Neuronal stem cell (in vitro differentiated cells): ENCODE results near the gene TCF4.

Experiments used
- DNase-seq: peaks from one replicate; pipeline ENCODE4 v3.0.0-alpha.2; 2013; ENCODE audit warnings: low spot score
- H2AFZ ChIP-seq: one replicate; pipeline ENCODE4 v1.6.1; 2013; ENCODE audit warnings: mild to moderate bottlenecking, low read length, inconsistent platforms
- H2AK5ac ChIP-seq: 2 replicates; pipeline ENCODE4 v1.6.1; 2013; ENCODE audit warnings: low read depth, mild to moderate bottlenecking, inconsistent platforms, low read length, moderate library complexity, mixed read lengths
- H2BK120ac ChIP-seq: 2 replicates; pipeline ENCODE4 v1.6.1; 2013; ENCODE audit warnings: low read depth, mild to moderate bottlenecking, inconsistent platforms, low read length, moderate library complexity, mixed read lengths
- H2BK12ac ChIP-seq: one replicate; pipeline ENCODE4 v1.6.1; 2013; ENCODE audit warnings: low read length, inconsistent platforms
- H2BK15ac ChIP-seq: 2 replicates; pipeline ENCODE4 v1.6.1; 2013; ENCODE audit warnings: mild to moderate bottlenecking, low read length, inconsistent platforms, mixed read lengths
- H2BK5ac ChIP-seq: one replicate; pipeline ENCODE4 v1.6.1; 2013; ENCODE audit warnings: inconsistent platforms, mild to moderate bottlenecking, low read length, moderate library complexity
- H3K14ac ChIP-seq: one replicate; pipeline ENCODE4 v1.6.1; 2013; ENCODE audit warnings: low read length, inconsistent platforms
- H3K18ac ChIP-seq: 2 replicates; pipeline ENCODE4 v1.6.1; 2013; ENCODE audit warnings: low read length, inconsistent platforms
- H3K23ac ChIP-seq: 2 replicates; pipeline ENCODE4 v1.6.1; 2013; ENCODE audit warnings: low read depth, mild to moderate bottlenecking, mixed read lengths, low read length, inconsistent platforms; ENCODE audit not compliant: poor library complexity
- H3K27ac ChIP-seq: replicated peaks from 3 replicates; pipeline ENCODE4 v1.5.1; 2013; ENCODE audit warnings: low read length, inconsistent platforms
- H3K27me3 ChIP-seq, 3 experiments: 2 replicates each; pipeline ENCODE4 v1.6.1; 2013; ENCODE audit warnings: low read length in 3 of 3, mild to moderate bottlenecking in 2 of 3, inconsistent platforms in 1 of 3, low read depth in 1 of 3, mixed read lengths in 1 of 3, moderate library complexity in 1 of 3; ENCODE audit not compliant: control insufficient read depth in 3 of 3, insufficient read depth in 3 of 3
- H3K36me3 ChIP-seq, 2 donors: replicated peaks in 1 of 2; 2 replicates each; pipeline ENCODE4 v1.6.1; 2013; ENCODE audit warnings: low read length in 2 of 2; ENCODE audit not compliant: control insufficient read depth in 2 of 2, insufficient read depth in 2 of 2
- H3K4ac ChIP-seq: 2 replicates; pipeline ENCODE4 v1.6.1; 2013; ENCODE audit warnings: inconsistent platforms, mild to moderate bottlenecking, low read length, moderate library complexity
- H3K4me1 ChIP-seq, 2 donors: 1 replicate in 1 of 2; 2 replicates in 1 of 2; pipeline ENCODE4 v1.6.1; 2013; ENCODE audit warnings: low read length in 2 of 2, low read depth in 1 of 2; ENCODE audit not compliant: control insufficient read depth in 2 of 2, insufficient read depth in 1 of 2
- H3K4me2 ChIP-seq: one replicate; pipeline ENCODE4 v1.6.1; 2013; ENCODE audit warnings: mild to moderate bottlenecking, low read length, inconsistent platforms; ENCODE audit not compliant: insufficient read depth, poor library complexity, severe bottlenecking
- H3K4me3 ChIP-seq, 2 donors: 2 replicates each; pipeline ENCODE4 v1.5.1; 2013; ENCODE audit warnings: low read length in 2 of 2, mild to moderate bottlenecking in 2 of 2, inconsistent platforms in 1 of 2, moderate library complexity in 1 of 2
- H3K79me1 ChIP-seq: one replicate; pipeline ENCODE4 v1.6.1; 2013; ENCODE audit warnings: low read depth, mild to moderate bottlenecking, inconsistent platforms, low read length, moderate library complexity
- H3K9ac ChIP-seq: one replicate; pipeline ENCODE4 v1.6.1; 2013; ENCODE audit warnings: mild to moderate bottlenecking, low read depth, low read length, inconsistent platforms; ENCODE audit not compliant: poor library complexity
- H3K9me3 ChIP-seq, 2 donors: replicated peaks in 1 of 2; 2 replicates each; pipeline versions ENCODE3 to v1.6.1; 2013; ENCODE audit warnings: low read length in 2 of 2, mild to moderate bottlenecking in 2 of 2, inconsistent platforms in 1 of 2, low read depth in 1 of 2, mixed read lengths in 1 of 2, moderate library complexity in 1 of 2; ENCODE audit not compliant: control insufficient read depth in 2 of 2, insufficient read depth in 1 of 2
- H4K8ac ChIP-seq: one replicate; pipeline ENCODE4 v1.6.1; 2013; ENCODE audit warnings: low read depth, mild to moderate bottlenecking, inconsistent platforms, low read length, moderate library complexity
- H4K91ac ChIP-seq: one replicate; pipeline ENCODE4 v1.6.1; 2013; ENCODE audit warnings: low read length, low read depth, mild to moderate bottlenecking, inconsistent platforms; ENCODE audit not compliant: poor library complexity
- WGBS, 2 donors: extraction: QIAGEN DNeasy Blood & Tissue Kit; methylation state at CpG; one replicate each; pipeline ENCODE4 v1.1.7; 2013; ENCODE audit warnings: missing lambda C conversion rate in 2 of 2, mixed read lengths in 1 of 2; ENCODE audit not compliant: insufficient read length in 2 of 2, insufficient replicate concordance in 1 of 2; ENCODE audit errors: extremely low coverage in 2 of 2; 5-methylcytosine and 5-hydroxymethylcytosine counted together

Gene TCF4

GRCh38 chr18:55607773-55608172 lies 19.8 kb upstream of the TCF4 start:
- Histone ChIP-seq H2AFZ (no peak overlapping the region), H4K91ac (no peak overlapping the region), H3K27me3 (no peaks in the 10 kb centered on the region), H3K14ac (no peak overlapping the region), H2AK5ac (no peak overlapping the region), H3K4me2 (no peak overlapping the region), H4K8ac (no peak overlapping the region), H3K36me3 (no peaks in the 10 kb centered on the region), H2BK15ac (no peak overlapping the region), H2BK5ac (no peak overlapping the region), H3K23ac (no peak overlapping the region), H3K4ac (no peak overlapping the region), H3K4me1 (peaks cover 0 to 2% of the 10 kb centered on the region in 2 donors), H3K79me1 (no peaks in the 10 kb centered on the region), H2BK120ac (no peak overlapping the region), H3K4me3 (no peak overlapping the region), H3K9me3 (peaks cover 0 to 1% of the 10 kb centered on the region in 2 donors), H2BK12ac (no peak overlapping the region), H3K27ac (no peak overlapping the region), H3K18ac (no peak overlapping the region), H3K9ac (no peak overlapping the region)
- WGBS, 2 donors, result no CpG with 5 or more reads among the region's 2 CpGs
- no peak for DNase-seq

GRCh38 chr18:55605733-55606338 lies 17.8 kb upstream of the TCF4 start:
- Histone ChIP-seq H2BK5ac (no peak overlapping the region), H3K18ac (no peak overlapping the region), H2AK5ac (no peak overlapping the region), H3K4me2 (no peak overlapping the region), H2BK15ac (no peak overlapping the region), H2BK12ac (no peak overlapping the region), H3K4me1 (peaks cover 0 to 2% of the 10 kb centered on the region in 2 donors), H3K4me3 (no peak overlapping the region), H3K27me3 (no peaks in the 10 kb centered on the region), H2BK120ac (no peak overlapping the region), H3K36me3 (no peaks in the 10 kb centered on the region), H4K8ac (no peak overlapping the region), H3K79me1 (no peaks in the 10 kb centered on the region), H3K4ac (no peak overlapping the region), H3K9ac (no peak overlapping the region), H3K9me3 (peaks cover 0 to 1% of the 10 kb centered on the region in 2 donors), H2AFZ (no peak overlapping the region), H3K27ac (no peak overlapping the region), H3K14ac (no peak overlapping the region), H3K23ac (no peak overlapping the region), H4K91ac (no peak overlapping the region)
- DNase-seq, result no peak
- WGBS, 2 donors, result no CpG with 5 or more reads among the region's 7 CpGs

- H3K9ac ChIP-seq, result no peak overlapping the region
These were observed 15.8 kb upstream of the TCF4 start for GRCh38 chr18:55603775-55604174.

GRCh38 chr18:55593888-55594287 lies 5.9 kb upstream of the TCF4 start:
- Histone ChIP-seq H2BK15ac (no peak overlapping the region), H3K36me3 (no peaks in the 10 kb centered on the region), H3K23ac (no peak overlapping the region), H4K91ac (no peak overlapping the region), H3K4ac (no peak overlapping the region), H2BK120ac (no peak overlapping the region), H2AFZ (no peak overlapping the region), H3K4me3 (no peak overlapping the region), H3K79me1 (no peaks in the 10 kb centered on the region), H3K9me3 (no peaks in the 10 kb centered on the region), H2AK5ac (no peak overlapping the region), H2BK5ac (no peak overlapping the region), H3K27ac (no peak overlapping the region), H3K4me2 (no peak overlapping the region), H4K8ac (no peak overlapping the region), H3K14ac (no peak overlapping the region), H3K18ac (no peak overlapping the region), H3K4me1 (peaks cover 1 to 2% of the 10 kb centered on the region in 2 donors), H3K9ac (no peak overlapping the region), H3K27me3 (no peaks in the 10 kb centered on the region), H2BK12ac (no peak overlapping the region)
- WGBS, 2 donors, result no CpG with 5 or more reads among the region's 2 CpGs
- no peak for DNase-seq

More at GRCh38 chr18:55603775-55604174, 15.8 kb upstream of the TCF4 start:
- no peak overlapping the region for H3K18ac ChIP-seq
- no peak overlapping the region for H2AFZ ChIP-seq
- H2BK5ac ChIP-seq, result no peak overlapping the region
- H2AK5ac ChIP-seq, result no peak overlapping the region
- WGBS, 2 donors, result no CpG with 5 or more reads among the region's 5 CpGs
- H3K4ac ChIP-seq, result no peak overlapping the region
- H4K8ac ChIP-seq, result no peak overlapping the region
- H2BK15ac ChIP-seq, result no peak overlapping the region
- peaks cover 0 to 1% of the 10 kb centered on the region in 2 donors for H3K9me3 ChIP-seq
- no peak overlapping the region for H3K4me3 ChIP-seq
- peaks cover 0 to 2% of the 10 kb centered on the region in 2 donors for H3K4me1 ChIP-seq
- no peak overlapping the region for H2BK120ac ChIP-seq
- no peak for DNase-seq
- no peak overlapping the region for H3K14ac ChIP-seq
- no peak overlapping the region for H3K4me2 ChIP-seq
- no peaks in the 10 kb centered on the region for H3K79me1 ChIP-seq
- no peaks in the 10 kb centered on the region for H3K36me3 ChIP-seq
- H2BK12ac ChIP-seq, result no peak overlapping the region
- no peaks in the 10 kb centered on the region for H3K27me3 ChIP-seq
- H3K23ac ChIP-seq, result no peak overlapping the region
- H4K91ac ChIP-seq, result no peak overlapping the region
- H3K27ac ChIP-seq, result no peak overlapping the region
